Panc1 (cell line): ENCODE results near the gene ADCY1. TPM values are rescaled to one million over a fixed set of nuclear protein-coding genes. Genes with fewer than 3 reads are reported as not detected.

Experiments used
- ATAC-seq: fragments of 200-7000 bp; cut with Tn5 transposase; 2 replicates; pipeline ENCODE4 v1.9.1; 2020; ENCODE audit warnings: mild to moderate bottlenecking, moderate library complexity
- BruUV-seq: library from RNA; stranded (reverse); fragments of 400-500 nt; replicated peaks from 2 replicates; lab custom pipeline; 2021; lab: Mats Ljungman, UMichigan
- CTCF ChIA-PET: fragments of 300-600 bp; sonication (Branson Sonifier 250); formaldehyde crosslinking; loops from one replicate; lab custom pipeline; 2022; ENCODE audit warnings: antibody characterized with exemption; lab: Charles Lee
- POLR2A ChIA-PET: fragments of 300-600 bp; sonication (Branson Sonifier 250); formaldehyde crosslinking; loops from one replicate; lab custom pipeline; 2022; ENCODE audit warnings: antibody characterized with exemption; lab: Charles Lee
- DNase-seq: peaks from one replicate; pipeline ENCODE4 v3.0.0-alpha.2; 2010; ENCODE audit warnings: low read depth, low spot score
- H3K27ac ChIP-seq: 2 replicates; pipeline ENCODE4 v1.5.1; 2011; ENCODE audit warnings: mild to moderate bottlenecking, low read length, inconsistent platforms
- H3K27me3 ChIP-seq: fragments of 200-500 bp; sonication (Bioruptor generic); 2 replicates; pipeline ENCODE4 v1.6.0; 2014; ENCODE audit warnings: low read length, inconsistent platforms; ENCODE audit not compliant: control insufficient read depth, insufficient read depth
- H3K36me3 ChIP-seq: fragments of 200-500 bp; sonication (Bioruptor generic); 2 replicates; pipeline ENCODE4 v1.5.1; 2014; ENCODE audit warnings: inconsistent platforms, mild to moderate bottlenecking, low read length, moderate library complexity; ENCODE audit not compliant: control insufficient read depth, insufficient read depth
- H3K4me1 ChIP-seq: 2 replicates; pipeline ENCODE4 v1.5.1; 2011; ENCODE audit warnings: inconsistent platforms, mild to moderate bottlenecking, low read length, moderate library complexity; ENCODE audit not compliant: control insufficient read depth, insufficient read depth
- H3K4me3 ChIP-seq, 2 experiments: 2 replicates each; pipeline ENCODE4 v1.5.1; 2011 to 2012; ENCODE audit warnings: low read depth in 2 of 2, low read length in 2 of 2, mild to moderate bottlenecking in 2 of 2, inconsistent platforms in 1 of 2, moderate library complexity in 1 of 2
- H3K9me3 ChIP-seq: fragments of 200-500 bp; sonication (Bioruptor generic); 2 replicates; pipeline ENCODE4 v1.5.1; 2014; ENCODE audit warnings: low read depth, mild to moderate bottlenecking, inconsistent platforms, low read length, moderate library complexity; ENCODE audit not compliant: control insufficient read depth, insufficient read depth
- POLR2AphosphoS5 ChIP-seq: IDR thresholded peaks from 2 replicates; pipeline ENCODE4 v1.6.1; 2012; ENCODE audit warnings: mild to moderate bottlenecking, low read depth, low read length, moderate library complexity
- REST ChIP-seq, 2 experiments: IDR thresholded peaks; 2 replicates each; pipeline ENCODE4 v1.6.1; 2011 to 2012; ENCODE audit warnings: low read depth in 2 of 2, control low read depth in 1 of 2, low read length in 1 of 2, mild to moderate bottlenecking in 1 of 2, moderate library complexity in 1 of 2; ENCODE audit not compliant: insufficient read depth in 1 of 2
- SIN3A ChIP-seq: IDR thresholded peaks from 2 replicates; pipeline ENCODE4 v1.6.1; 2012; ENCODE audit warnings: low read depth, mild to moderate bottlenecking, low read length, moderate library complexity, borderline replicate concordance; ENCODE audit not compliant: insufficient read depth
- TCF7L2 ChIP-seq: IDR thresholded peaks from 2 replicates; pipeline ENCODE4 v1.6.1; 2011; ENCODE audit warnings: mild to moderate bottlenecking, low read depth, low read length, inconsistent platforms
- in situ Hi-C: cut with HindIII; loops from 2 replicates; pipeline ENCODE4 v1.10.0; 2016; ENCODE audit warnings: low sequenced_read_pairs, low pct_unique_long_range_greater_than_20kb
- intact Hi-C: fragments of 100-400 bp; cut with micrococcal nuclease; formaldehyde crosslinking; loops from one replicate; pipeline ENCODE4 v1.10.0; 2022; ENCODE audit not compliant: unreplicated experiment
- total RNA-seq: library from RNA; stranded (reverse); gene quantifications from one replicate; pipeline ENCODE4 v1.2.1, GENCODE V29; 2021; ENCODE audit not compliant: unreplicated experiment
- TF ChIP-seq, protein P1 (sequence below): fragments of 450-650 bp; IDR thresholded peaks from 2 replicates; pipeline ENCODE4 v1.5.1; 2017; ENCODE audit warnings: mild to moderate bottlenecking

Gene ADCY1
- total RNA-seq, 1 experiment from 2014 or later, result 2.1 TPM

- no peaks in the 10 kb centered on the region for H3K36me3 ChIP-seq
- H3K27ac ChIP-seq, result no peak overlapping the region
- no peak for TF ChIP-seq SIN3A
- no peak for TF ChIP-seq REST (IDR thresholded peaks at IDR 0.05; ENCODE audit: insufficient read depth in 1 of 2, low read depth in 2 of 2, low read length in 1 of 2)
- TF ChIP-seq, protein P1, sequence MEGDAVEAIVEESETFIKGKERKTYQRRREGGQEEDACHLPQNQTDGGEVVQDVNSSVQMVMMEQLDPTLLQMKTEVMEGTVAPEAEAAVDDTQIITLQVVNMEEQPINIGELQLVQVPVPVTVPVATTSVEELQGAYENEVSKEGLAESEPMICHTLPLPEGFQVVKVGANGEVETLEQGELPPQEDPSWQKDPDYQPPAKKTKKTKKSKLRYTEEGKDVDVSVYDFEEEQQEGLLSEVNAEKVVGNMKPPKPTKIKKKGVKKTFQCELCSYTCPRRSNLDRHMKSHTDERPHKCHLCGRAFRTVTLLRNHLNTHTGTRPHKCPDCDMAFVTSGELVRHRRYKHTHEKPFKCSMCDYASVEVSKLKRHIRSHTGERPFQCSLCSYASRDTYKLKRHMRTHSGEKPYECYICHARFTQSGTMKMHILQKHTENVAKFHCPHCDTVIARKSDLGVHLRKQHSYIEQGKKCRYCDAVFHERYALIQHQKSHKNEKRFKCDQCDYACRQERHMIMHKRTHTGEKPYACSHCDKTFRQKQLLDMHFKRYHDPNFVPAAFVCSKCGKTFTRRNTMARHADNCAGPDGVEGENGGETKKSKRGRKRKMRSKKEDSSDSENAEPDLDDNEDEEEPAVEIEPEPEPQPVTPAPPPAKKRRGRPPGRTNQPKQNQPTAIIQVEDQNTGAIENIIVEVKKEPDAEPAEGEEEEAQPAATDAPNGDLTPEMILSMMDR, result no peak
- TF ChIP-seq TCF7L2, result no peak
- TF ChIP-seq POLR2AphosphoS5, result no peak
- no peaks in the 10 kb centered on the region for H3K9me3 ChIP-seq
- CTCF ChIA-PET, result no interaction called here
- peaks cover 16% of the 10 kb centered on the region for H3K27me3 ChIP-seq
- no peaks in the 10 kb centered on the region for H3K4me1 ChIP-seq
- no peak overlapping the region for H3K4me3 ChIP-seq
- ATAC-seq, result no peak
- intact Hi-C loops, result no loop called here
- POLR2A ChIA-PET, result no interaction called here
- in situ Hi-C loops, result no loop called here
- BruUV-seq, result no TSS peak
- DNase-seq, result no peak
These were observed 124.8 kb downstream of the ADCY1 start for GRCh38 chr7:45699015-45699309.

DNA sequence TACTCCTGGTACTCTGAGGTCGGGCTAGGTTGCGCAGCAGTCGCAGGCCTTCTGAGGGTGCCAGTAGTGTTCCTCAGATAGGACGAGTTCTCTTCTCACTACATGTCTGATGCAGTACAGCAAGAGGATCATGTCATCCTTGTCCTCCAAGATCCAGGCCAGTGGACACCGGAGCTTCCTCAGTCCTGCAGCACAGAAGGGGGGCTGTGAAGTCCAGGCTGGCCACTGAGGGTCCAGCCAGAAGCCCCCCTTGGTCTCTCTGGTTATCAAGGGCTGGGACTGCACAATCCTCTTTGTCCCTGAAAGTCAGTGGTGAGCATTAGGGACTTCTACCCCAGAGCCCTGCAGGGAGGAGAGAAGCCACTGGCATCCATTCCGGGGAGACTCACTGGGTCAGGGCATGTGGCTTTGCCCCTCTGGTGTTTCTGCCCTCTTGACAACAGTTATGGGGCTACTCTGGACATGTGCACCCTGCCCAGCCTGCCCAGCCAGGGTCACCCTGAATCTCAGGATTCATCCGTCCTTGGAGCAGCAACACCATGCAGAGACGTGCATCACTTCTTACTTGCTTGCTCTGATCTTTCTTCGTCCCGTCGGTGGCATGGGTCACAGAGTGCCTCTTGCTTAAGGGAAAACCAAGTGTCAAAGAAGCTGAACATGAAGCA is 125.7 kb downstream of the ADCY1 start:
- Histone ChIP-seq H3K4me3 (no peak overlapping the region), H3K27me3 (peaks cover 20% of the 10 kb centered on the region), H3K27ac (no peak overlapping the region), H3K9me3 (no peaks in the 10 kb centered on the region), H3K4me1 (no peaks in the 10 kb centered on the region), H3K36me3 (no peaks in the 10 kb centered on the region)
- BruUV-seq, result no TSS peak
- intact Hi-C loops, result no loop called here
- POLR2A ChIA-PET, result no interaction called here
- in situ Hi-C loops, result no loop called here
- no peak for TF ChIP-seq TCF7L2
- TF ChIP-seq POLR2AphosphoS5, result no peak
- no peak for TF ChIP-seq SIN3A
- TF ChIP-seq, protein P1, result no peak
- TF ChIP-seq REST (IDR thresholded peaks at IDR 0.05; ENCODE audit: insufficient read depth in 1 of 2, low read depth in 2 of 2, low read length in 1 of 2), result no peak
- no peak for ATAC-seq
- CTCF ChIA-PET, result no interaction called here
- DNase-seq, result no peak
